HG03558 (cell line): ENCODE measurements around the gene DDX31.

Source experiments
- ATAC-seq: cut with Tn5 transposase; IDR thresholded peaks from one replicate; pipeline ENCODE4 v1.9.1; 2021; ENCODE audit warnings: moderate number of reproducible peaks; ENCODE audit not compliant: unreplicated experiment; ENCODE audit errors: extremely low read depth

The DDX31 gene

GRCh38 chr9:132638240-132638639 is 31.5 kb downstream of the DDX31 start:
- no peak for ATAC-seq

- ATAC-seq, result no peak
Measured at GRCh38 chr9:132637801-132638200, 32.0 kb downstream of the DDX31 start.

GRCh38 chr9:132637351-132637750 is 32.4 kb downstream of the DDX31 start:
- no peak for ATAC-seq

- ATAC-seq, result no peak
Measured at GRCh38 chr9:132634327-132634726, 35.5 kb downstream of the DDX31 start.

GRCh38 chr9:132632413-132633129 is 37.2 kb downstream of the DDX31 start:
- no peak for ATAC-seq

GRCh38 chr9:132631685-132632084 is 38.1 kb downstream of the DDX31 start:
- ATAC-seq, result no peak

- no peak for ATAC-seq
Measured at GRCh38 chr9:132631280-132631679, 38.5 kb downstream of the DDX31 start.

GRCh38 chr9:132630811-132631210 is 39.0 kb downstream of the DDX31 start:
- no peak for ATAC-seq

GRCh38 chr9:132630116-132630515 is 39.7 kb downstream of the DDX31 start:
- no peak for ATAC-seq

- ATAC-seq, result no peak
Measured at GRCh38 chr9:132628746-132629145, 41.0 kb downstream of the DDX31 start.

GRCh38 chr9:132627594-132627993 is 42.2 kb downstream of the DDX31 start:
- ATAC-seq, result no peak

- no peak for ATAC-seq
Measured at GRCh38 chr9:132627106-132627505, 42.7 kb downstream of the DDX31 start.

- ATAC-seq, result no peak
Measured at GRCh38 chr9:132626285-132626684, 43.5 kb downstream of the DDX31 start.

GRCh38 chr9:132622159-132622558 is 47.6 kb downstream of the DDX31 start:
- no peak for ATAC-seq

GRCh38 chr9:132616725-132617124 is 53.1 kb downstream of the DDX31 start:
- ATAC-seq, result no peak

GRCh38 chr9:132615774-132616173 is 54.0 kb downstream of the DDX31 start:
- ATAC-seq, result no peak

- ATAC-seq, result no peak
Measured at GRCh38 chr9:132614324-132614723, 55.5 kb downstream of the DDX31 start.

GRCh38 chr9:132610661-132611060 is 59.1 kb downstream of the DDX31 start:
- no peak for ATAC-seq

GRCh38 chr9:132609829-132610228 is 60.0 kb downstream of the DDX31 start:
- no peak for ATAC-seq

- ATAC-seq, result no peak
Measured at GRCh38 chr9:132609184-132609583, 60.6 kb downstream of the DDX31 start.

- ATAC-seq, result no peak
Measured at GRCh38 chr9:132606066-132606465, 63.7 kb downstream of the DDX31 start.

GRCh38 chr9:132605387-132605786 is 64.4 kb downstream of the DDX31 start:
- no peak for ATAC-seq
